Keratinocyte (primary cell): ENCODE results near the gene UBE2L5. TPM values are rescaled to one million over a fixed set of nuclear protein-coding genes. Genes with fewer than 3 reads are reported as not detected.

Source experiments
- DNase-seq: peaks from one replicate; pipeline ENCODE4 v3.0.0-alpha.2; 2011; ENCODE audit warnings: low read depth, missing footprints, low spot score
- FAIRE-seq: peaks from 2 replicates; lab custom pipeline; 2011; peaks lifted over from hg19 to GRCh38; lab: Jason Lieb, UNC
- H2AFZ ChIP-seq: 2 replicates; pipeline ENCODE4 v1.6.0; 2012; ENCODE audit warnings: low read length, control low read depth, inconsistent platforms; ENCODE audit not compliant: control insufficient read depth
- H3K27ac ChIP-seq: 2 replicates; pipeline ENCODE4 v1.5.1; 2011; ENCODE audit warnings: low read length; ENCODE audit not compliant: control insufficient read depth, insufficient read depth
- H3K27me3 ChIP-seq: 3 replicates; pipeline ENCODE4 v1.6.0; 2011; ENCODE audit warnings: low read length; ENCODE audit not compliant: control insufficient read depth, insufficient read depth; ENCODE audit errors: extremely low read depth
- H3K36me3 ChIP-seq, 2 experiments: 2 replicates in 1 of 2; 3 replicates in 1 of 2; pipeline ENCODE4 v1.5.1; 2011; ENCODE audit warnings: low read length in 2 of 2, mild to moderate bottlenecking in 1 of 2; ENCODE audit not compliant: control insufficient read depth in 2 of 2, insufficient read depth in 2 of 2; ENCODE audit errors: extremely low read depth in 1 of 2
- H3K4me1 ChIP-seq: 3 replicates; pipeline ENCODE4 v1.5.1; 2011; ENCODE audit warnings: low read length; ENCODE audit not compliant: control insufficient read depth, insufficient read depth; ENCODE audit errors: extremely low read depth
- H3K4me2 ChIP-seq: 3 replicates; pipeline ENCODE4 v1.6.0; 2011; ENCODE audit warnings: low read depth, low read length; ENCODE audit not compliant: control insufficient read depth, insufficient read depth; ENCODE audit errors: extremely low read depth
- H3K4me3 ChIP-seq, 3 experiments: fragments of 200-600 bp in 1 of 3; sonication (generic) in 1 of 3; 2 replicates in 2 of 3; 3 replicates in 1 of 3; pipeline ENCODE4 v1.5.1; 2011 to 2016; ENCODE audit warnings: low read length in 3 of 3, mild to moderate bottlenecking in 3 of 3, control low read depth in 2 of 3, inconsistent platforms in 1 of 3, low read depth in 1 of 3, mixed read lengths in 1 of 3, mixed run types in 1 of 3, moderate library complexity in 1 of 3; ENCODE audit not compliant: control insufficient read depth in 2 of 3, insufficient read depth in 2 of 3; ENCODE audit errors: extremely low read depth in 1 of 3
- H3K79me2 ChIP-seq: 2 replicates; pipeline ENCODE4 v1.6.0; 2012; ENCODE audit warnings: low read length; ENCODE audit not compliant: control insufficient read depth, insufficient read depth
- H3K9ac ChIP-seq: 3 replicates; pipeline ENCODE4 v1.6.0; 2011; ENCODE audit warnings: low read length; ENCODE audit not compliant: control insufficient read depth, insufficient read depth; ENCODE audit errors: extremely low read depth
- H3K9me1 ChIP-seq: 3 replicates; pipeline ENCODE4 v1.6.0; 2011; ENCODE audit warnings: low read length; ENCODE audit not compliant: control insufficient read depth, insufficient read depth; ENCODE audit errors: extremely low read depth
- H3K9me3 ChIP-seq: 2 replicates; pipeline ENCODE4 v1.5.1; 2012; ENCODE audit warnings: low read depth, low read length; ENCODE audit not compliant: control insufficient read depth
- H4K20me1 ChIP-seq: 3 replicates; pipeline ENCODE4 v1.6.0; 2011; ENCODE audit warnings: low read length; ENCODE audit not compliant: control insufficient read depth, insufficient read depth; ENCODE audit errors: extremely low read depth
- EZH2 ChIP-seq: IDR thresholded peaks from one replicate; pipeline ENCODE4 v1.6.1; 2012; ENCODE audit warnings: inconsistent platforms, mild to moderate bottlenecking, low read length, moderate library complexity
- dilution Hi-C: fragments of 300-500 bp; cut with MboI; formaldehyde crosslinking; loops from one replicate; pipeline ENCODE4 v1.7.0; 2020; ENCODE audit warnings: low sequenced_read_pairs; ENCODE audit not compliant: extremely low pct_ligation_motif_present
- polyA plus RNA-seq, 5 experiments: library from polyadenylated mRNA; depleted of rRNA in 3 of 5; stranded (reverse) in 3 of 5; stranded (forward) in 1 of 5; unstranded in 1 of 5; fragments of >200 nt; gene quantifications; 1 replicate in 1 of 5; 2 replicates in 3 of 5; 3 replicates in 1 of 5; pipeline versions ENCODE4 v1.2.1 to v1.2.3, GENCODE V29; 2011 to 2012; ENCODE audit warnings: missing spikeins in 2 of 5, low read depth in 1 of 5, low replicate concordance in 1 of 5
- TF ChIP-seq, protein P1 (sequence below), 3 experiments: IDR thresholded peaks in 1 of 3; conservative IDR thresholded peaks in 1 of 3; optimal IDR thresholded peaks in 1 of 3; 2 replicates in 2 of 3; 3 replicates in 1 of 3; pipeline versions ENCODE3 to v1.5.1; 2011; ENCODE audit warnings: low read length in 3 of 3, mild to moderate bottlenecking in 3 of 3, moderate library complexity in 2 of 3, control low read depth in 1 of 3, inconsistent platforms in 1 of 3; ENCODE audit not compliant: insufficient read depth in 2 of 3; ENCODE audit errors: extremely low read depth in 1 of 3

Gene UBE2L5
- polyA plus RNA-seq, 1 donor (not counting 4 experiments of a cell fraction or from before 2014, with no cell fraction given) = 0.38 TPM

DNA sequence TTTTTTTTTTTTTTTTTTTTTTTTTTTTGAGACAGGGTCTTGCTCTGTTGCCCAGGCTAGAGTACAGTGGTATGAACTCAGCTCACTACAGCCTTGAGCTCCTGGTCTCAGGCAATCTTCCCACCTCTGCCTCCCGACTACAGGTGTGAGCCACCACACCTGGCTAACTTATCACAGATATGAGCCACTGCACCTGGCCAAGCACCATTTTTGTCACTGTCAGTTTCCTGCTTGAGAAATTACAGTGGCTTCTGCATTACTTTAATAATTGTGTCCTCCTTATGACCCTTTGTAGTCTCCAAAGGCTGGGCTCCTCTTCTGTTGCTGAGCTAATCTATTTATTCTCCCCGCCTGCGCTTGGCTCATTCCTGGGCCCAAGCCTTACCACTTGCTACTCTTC is 16.0 kb downstream of the UBE2L5 start:
- FAIRE-seq = no peak
- no peak overlapping the region for H3K27ac ChIP-seq
- no peaks in the 10 kb centered on the region for H3K27me3 ChIP-seq
- H3K9me3 ChIP-seq = no peaks in the 10 kb centered on the region
- H3K4me2 ChIP-seq = no peak overlapping the region
- no peak for DNase-seq
- TF ChIP-seq, protein P1, sequence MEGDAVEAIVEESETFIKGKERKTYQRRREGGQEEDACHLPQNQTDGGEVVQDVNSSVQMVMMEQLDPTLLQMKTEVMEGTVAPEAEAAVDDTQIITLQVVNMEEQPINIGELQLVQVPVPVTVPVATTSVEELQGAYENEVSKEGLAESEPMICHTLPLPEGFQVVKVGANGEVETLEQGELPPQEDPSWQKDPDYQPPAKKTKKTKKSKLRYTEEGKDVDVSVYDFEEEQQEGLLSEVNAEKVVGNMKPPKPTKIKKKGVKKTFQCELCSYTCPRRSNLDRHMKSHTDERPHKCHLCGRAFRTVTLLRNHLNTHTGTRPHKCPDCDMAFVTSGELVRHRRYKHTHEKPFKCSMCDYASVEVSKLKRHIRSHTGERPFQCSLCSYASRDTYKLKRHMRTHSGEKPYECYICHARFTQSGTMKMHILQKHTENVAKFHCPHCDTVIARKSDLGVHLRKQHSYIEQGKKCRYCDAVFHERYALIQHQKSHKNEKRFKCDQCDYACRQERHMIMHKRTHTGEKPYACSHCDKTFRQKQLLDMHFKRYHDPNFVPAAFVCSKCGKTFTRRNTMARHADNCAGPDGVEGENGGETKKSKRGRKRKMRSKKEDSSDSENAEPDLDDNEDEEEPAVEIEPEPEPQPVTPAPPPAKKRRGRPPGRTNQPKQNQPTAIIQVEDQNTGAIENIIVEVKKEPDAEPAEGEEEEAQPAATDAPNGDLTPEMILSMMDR (optimal IDR thresholded peaks at IDR 0.05 in 1 of 3, IDR thresholded peaks at IDR 0.05 in 1 of 3, conservative IDR thresholded peaks at IDR 0.05 in 1 of 3; ENCODE audit: extremely low read depth in 1 of 3, insufficient read depth in 2 of 3, low read length in 3 of 3) = no peak
- TF ChIP-seq EZH2 = no peak
- no peaks in the 10 kb centered on the region for H3K9me1 ChIP-seq
- H3K79me2 ChIP-seq = no peaks in the 10 kb centered on the region
- no peaks in the 10 kb centered on the region for H3K4me1 ChIP-seq
- dilution Hi-C loops = no loop called here
- no peak overlapping the region for H3K4me3 ChIP-seq
- no peak overlapping the region for H2AFZ ChIP-seq
- H3K36me3 ChIP-seq = no peaks in the 10 kb centered on the region
- no peak overlapping the region for H3K9ac ChIP-seq
- H4K20me1 ChIP-seq = no peaks in the 10 kb centered on the region

DNA sequence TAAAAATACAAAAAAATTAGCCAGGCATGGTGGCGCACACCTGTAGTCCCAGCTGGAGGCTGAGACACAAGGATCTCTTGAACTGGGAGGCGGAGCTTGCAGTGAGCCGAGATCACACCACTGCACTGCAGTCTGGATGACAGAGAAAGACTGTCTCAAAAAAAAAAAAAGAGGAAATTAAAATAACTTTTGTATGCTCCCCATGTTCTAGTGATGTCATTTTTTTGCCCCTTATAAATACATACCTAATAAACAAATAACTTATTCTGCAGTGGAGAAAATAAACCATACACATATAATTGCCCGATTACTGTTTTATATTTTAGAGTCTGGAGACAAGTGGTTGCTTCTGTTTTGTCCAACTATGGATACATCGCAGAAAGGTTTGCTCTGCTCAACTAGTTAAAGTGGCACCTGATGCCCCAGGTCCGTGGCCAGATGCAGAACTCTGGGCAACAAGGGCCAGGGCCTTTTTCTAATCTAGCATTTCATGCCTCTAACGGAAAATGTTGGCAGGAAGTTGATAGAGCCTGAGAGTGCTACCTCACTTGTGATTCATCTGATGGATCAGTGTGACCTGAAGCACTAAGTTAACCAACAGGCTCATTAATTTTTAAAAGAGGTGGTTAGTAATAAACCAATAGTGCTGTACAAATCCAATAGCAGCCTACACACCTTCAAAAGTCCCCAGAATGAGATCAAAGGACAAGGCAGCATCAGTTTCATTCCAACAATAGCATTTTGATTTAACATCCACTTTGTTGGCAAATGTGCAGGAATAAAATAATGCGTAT is 18.8 kb downstream of the UBE2L5 start:
- Histone ChIP-seq H3K27me3 (no peaks in the 10 kb centered on the region), H4K20me1 (no peaks in the 10 kb centered on the region), H3K4me3 (no peak overlapping the region), H3K4me2 (no peak overlapping the region), H3K79me2 (no peaks in the 10 kb centered on the region), H2AFZ (no peak overlapping the region), H3K9me3 (no peaks in the 10 kb centered on the region), H3K9ac (no peak overlapping the region), H3K27ac (no peak overlapping the region), H3K36me3 (no peaks in the 10 kb centered on the region), H3K9me1 (no peaks in the 10 kb centered on the region), H3K4me1 (peaks cover 10% of the 10 kb centered on the region)
- dilution Hi-C loops = no loop called here
- TF ChIP-seq EZH2 = no peak
- TF ChIP-seq, protein P1 (optimal IDR thresholded peaks at IDR 0.05 in 1 of 3, IDR thresholded peaks at IDR 0.05 in 1 of 3, conservative IDR thresholded peaks at IDR 0.05 in 1 of 3; ENCODE audit: extremely low read depth in 1 of 3, insufficient read depth in 2 of 3, low read length in 3 of 3) = no peak
- FAIRE-seq = no peak
- no peak for DNase-seq
